Measurements from ENCODE around the gene GRAMD1C.
A peak's percentile ranks its signal among the peaks of the same experiment; 100 is the strongest.

The GRAMD1C gene

DNA sequence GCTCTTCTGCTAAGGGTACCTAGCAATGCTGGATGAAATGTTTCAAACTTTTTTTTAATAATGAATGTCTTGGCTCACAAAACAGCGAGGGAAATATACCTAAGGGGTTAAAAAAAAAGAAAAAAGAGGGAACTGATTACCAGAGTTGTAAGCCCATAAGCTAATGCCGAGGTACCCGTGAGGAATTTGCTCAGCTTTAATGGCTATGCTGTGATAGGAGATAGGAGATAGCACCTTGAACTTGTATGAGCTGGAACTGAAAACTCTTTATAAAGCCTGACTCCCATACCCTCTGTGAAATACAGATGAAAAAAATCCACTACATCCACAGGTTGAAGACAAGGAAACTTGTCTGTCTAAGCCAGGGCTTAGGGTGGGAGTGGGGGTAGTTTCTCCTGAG, 13.9 kb downstream of the GRAMD1C start:
- DNase-seq (ENCODE audit: low spot score) = no peak

DNA sequence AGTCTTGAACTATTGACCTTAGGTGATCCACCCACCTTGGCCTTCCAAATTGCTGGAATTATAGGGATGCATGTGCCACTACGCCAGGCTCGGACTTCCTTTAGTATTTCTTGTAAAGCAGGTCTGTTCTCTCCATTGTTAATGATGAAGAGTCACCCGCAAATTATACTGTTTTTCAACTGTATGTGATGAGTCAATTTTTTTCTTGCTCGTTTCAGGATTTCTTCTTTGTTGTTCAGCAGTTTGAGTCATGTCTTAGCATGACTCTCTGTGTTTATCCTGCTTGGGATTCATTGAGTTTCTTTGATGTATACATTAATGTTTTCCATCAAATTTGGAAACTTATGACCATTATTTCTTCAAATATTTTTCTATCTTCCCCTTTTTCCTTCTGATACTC, 28.9 kb downstream of the GRAMD1C start:
- DNase-seq (ENCODE audit: low spot score) = no peak

DNA sequence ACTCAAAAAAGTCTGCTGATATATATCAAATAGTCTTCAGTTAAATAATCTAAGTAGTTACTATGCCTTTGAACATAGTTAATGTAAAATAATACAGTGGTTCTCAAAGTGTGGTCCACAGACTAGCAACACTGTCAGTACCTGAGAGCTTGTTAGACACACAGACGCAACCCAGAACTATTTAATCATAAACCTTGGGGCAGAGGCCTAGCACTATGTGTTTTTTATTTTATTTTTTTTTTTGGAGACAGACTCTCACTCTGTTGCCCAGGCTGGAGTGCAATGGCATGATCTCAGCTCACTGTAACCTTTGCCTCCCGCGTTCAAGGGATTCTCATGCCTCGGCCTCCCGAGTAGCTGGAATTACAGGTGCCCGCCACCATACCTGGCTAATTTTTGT, 34.7 kb downstream of the GRAMD1C start:
- DNase-seq (ENCODE audit: low spot score) = no peak

DNA sequence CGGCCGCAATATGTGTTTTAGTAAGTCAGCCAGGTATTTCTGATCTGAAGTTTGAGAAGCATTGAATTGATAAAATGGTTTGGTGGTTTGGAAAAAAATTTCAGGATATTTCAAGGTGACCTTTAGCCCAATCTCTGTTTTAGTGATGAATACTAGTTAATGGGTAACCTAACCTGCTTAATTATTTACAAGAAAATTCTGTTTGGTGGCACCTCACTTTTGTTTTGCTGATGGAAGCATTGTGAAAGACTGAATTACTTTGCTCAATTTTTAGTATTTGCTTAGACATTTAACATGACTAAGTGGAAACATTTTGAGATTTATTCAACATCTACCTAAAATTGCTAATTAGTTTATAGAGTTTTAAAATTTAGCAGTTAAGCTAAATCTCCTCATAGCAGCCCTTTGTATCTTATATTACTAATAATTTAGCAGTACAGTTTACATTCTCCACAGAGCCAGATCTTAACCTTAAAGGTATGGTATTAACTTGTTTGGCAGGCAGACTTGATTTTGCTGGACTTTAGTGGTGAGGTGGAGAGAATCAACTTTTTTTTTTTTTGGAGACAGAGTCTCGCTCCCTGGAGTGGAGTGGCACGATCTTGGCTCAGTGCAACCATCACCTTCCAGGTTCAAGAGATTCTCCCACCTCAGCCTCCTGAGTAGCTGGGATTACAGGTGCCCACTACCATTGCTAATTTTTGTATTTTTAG, 35.4 kb downstream of the GRAMD1C start:
- DNase-seq (ENCODE audit: low spot score) = no peak

DNA sequence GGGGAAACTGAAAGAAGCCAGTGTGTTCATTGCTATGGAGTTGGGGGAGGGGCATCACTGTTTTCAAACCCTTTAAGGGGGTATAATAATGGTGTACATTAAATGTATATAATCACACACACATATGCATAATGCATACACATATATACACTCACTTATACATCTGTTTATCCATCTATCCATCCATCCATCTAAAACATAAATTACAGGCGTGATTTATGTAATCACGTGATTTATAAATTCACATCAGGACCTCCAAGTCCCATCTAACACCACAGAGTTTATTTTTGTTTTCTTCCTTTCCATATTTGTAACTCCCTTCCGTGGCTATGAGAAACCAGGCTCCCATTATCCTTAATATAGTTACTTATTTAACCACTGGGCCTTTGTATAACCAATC, 39.8 kb downstream of the GRAMD1C start:
- DNase-seq (ENCODE audit: low spot score) = no peak

DNA sequence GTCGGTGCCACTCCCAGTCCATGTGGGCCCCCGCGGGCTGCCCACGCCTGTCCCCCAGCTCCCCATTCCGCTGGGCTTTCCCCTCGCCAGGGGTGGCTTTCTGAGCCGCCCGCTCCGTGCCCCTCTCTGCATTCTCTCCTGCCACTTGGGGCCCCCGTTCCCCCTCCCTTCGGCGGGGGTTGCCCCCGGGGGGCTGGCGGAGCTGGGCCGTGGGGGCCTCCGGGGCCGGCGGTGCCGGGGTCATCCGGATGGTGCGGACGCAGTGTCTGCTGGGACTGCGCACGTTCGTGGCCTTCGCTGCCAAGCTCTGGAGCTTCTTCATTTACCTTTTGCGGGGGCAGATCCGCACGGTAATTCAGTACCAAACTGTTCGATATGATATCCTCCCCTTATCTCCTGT, 46.5 kb downstream of the GRAMD1C start:
- no peak for DNase-seq (ENCODE audit: low spot score)

DNA sequence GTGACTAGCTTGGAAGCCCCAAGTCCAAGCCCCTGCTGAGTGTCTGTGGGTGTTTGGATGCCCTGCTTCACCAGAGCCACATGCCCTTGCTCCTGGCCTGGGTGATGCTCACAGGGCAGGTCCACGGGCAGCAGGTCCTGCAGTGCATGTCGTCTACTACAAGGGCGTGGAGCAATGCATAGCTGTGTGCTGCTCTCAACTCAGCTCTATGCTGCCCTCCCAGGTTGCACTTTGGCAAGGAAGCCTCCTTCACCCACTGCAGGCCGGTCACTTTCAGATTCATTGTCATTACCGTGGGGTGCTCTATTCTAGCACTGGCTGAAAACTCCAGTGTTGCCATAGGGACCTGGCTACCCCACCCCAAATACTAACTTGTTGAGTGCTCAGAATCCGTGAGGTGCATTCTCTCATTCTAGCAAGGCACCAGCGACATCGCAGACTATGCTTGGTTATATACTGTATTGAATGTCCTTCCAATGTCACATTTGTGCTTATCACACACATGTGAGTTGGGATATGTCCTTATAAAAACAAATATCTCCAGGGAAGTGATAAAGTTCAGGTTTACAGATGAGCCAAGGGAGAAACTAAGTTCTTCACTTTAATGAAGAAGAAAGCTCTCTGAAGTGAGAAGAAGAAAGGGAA, 51.8 kb downstream of the GRAMD1C start:
- no peak for DNase-seq (ENCODE audit: low spot score)

DNA sequence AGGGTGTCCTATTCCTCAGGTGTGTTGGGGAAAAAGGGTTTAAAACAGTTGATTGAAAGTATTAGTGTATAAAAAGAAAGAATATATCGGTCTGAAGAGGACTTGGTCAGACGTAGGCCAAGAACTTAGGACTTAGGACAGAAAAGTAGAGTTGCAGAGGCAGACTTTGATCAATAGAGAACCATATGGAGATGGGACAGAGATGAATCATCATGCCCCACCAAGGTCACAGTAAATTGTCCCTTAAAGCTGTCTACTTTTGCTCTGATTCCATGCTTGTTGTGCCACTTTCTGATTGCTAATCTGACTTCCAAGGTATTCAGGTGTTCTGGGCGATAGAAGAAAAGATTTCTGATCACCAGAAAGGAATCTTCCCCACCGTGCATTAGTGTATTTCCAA, 56.3 kb downstream of the GRAMD1C start:
- DNase-seq (ENCODE audit: low spot score) = no peak

DNA sequence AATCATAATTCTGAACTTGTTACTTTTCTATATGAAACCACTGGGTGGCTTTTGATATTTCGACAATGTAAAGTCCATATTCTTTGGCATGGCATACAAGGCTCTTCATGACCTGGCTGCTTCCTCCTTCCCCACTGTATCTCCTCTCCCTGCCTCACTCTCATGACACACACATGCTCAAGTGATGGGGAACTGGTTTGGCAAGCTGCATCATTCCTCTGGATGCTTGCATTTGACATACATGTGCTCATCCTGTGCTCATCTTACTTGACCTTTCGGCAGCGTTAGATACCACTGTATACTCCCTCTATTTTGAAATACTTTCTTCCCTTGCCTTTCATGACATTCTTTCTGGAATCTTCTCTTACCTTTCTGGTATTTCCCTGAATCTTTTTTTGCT, 57.4 kb downstream of the GRAMD1C start:
- DNase-seq (ENCODE audit: low spot score) = no peak

DNA sequence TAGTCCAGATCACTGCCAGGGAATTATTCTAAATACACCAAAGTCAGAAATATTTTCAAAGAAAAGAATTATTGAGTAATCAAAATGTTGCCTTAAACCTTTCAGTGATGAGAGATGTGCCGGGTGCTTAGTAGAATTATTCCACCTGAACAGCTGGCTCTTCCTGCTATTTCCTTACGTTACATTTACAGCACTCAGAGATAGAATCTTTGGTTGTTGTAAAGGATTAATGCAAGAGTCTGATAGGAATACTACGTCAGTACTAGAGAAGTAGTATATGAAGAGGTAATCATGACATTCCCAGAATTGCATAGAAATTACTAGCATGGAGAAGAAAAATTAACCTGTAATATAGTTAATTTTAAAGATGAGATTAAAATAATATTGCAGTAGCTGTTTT, 58.3 kb downstream of the GRAMD1C start:
- no peak for DNase-seq (ENCODE audit: low spot score)

DNA sequence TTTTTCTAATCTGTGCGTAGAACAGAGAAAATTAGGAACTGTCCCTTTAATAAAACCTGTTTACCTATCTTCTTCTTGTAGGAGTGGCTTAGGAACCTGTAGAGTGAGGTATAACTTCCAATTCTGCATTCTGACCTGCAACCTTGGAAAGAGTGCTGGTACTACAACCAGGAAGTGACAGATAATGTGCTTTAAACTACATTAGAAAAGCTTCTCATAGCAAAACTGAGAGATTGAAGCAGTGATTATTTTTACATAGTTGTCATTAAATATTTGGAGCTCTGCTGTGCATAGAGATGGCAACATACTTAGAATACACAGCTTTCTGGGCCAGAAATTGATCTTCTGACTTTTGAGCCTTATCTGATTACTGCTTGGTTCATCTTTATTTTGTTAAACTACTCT, 58.8 kb downstream of the GRAMD1C start:
- DNase-seq (ENCODE audit: low spot score) = no peak

DNA sequence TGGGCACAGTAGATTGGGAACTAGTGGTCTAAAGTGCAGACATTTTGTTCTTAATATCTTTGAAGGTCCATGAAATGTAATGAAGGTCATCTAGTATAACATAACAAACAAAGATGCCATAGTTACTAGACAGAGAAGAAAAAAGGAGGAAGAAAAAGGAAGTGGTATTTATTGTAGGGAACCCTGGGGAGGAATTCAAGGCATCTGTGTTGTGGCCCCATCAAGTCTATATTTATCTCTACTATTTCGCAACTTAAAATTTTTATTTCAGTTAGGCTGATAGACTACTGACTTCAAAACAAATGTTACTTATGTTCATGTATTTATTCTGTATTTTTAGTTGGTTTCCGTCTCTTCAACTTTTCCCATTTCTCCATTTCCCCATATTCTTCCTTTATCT, 60.3 kb downstream of the GRAMD1C start:
- DNase-seq (ENCODE audit: low spot score) = no peak

DNA sequence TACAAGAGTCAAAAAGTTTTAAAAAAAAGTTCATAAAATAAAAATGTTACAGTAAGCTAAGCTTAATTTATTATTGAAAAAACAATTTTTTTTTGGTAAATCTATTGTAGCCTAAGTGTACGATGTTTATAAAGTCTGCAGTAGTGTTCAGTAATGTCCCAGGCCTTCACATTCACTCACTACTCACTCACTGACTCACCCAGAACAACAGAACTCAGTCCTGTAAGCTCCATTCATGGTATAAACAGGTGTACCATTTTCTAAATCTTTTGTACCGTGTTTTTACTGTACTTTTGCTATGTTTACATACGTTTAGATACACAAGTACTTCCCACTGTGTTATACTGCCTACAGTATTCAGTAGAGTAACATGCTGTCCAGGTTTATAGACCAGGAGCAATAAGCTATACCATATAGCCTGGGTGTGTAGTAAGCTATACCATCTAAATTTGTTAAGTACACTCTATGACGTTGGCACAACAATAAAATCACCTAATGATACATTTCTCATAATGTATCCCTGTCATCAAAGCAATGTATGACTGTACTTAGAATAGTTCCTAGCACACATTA, 68.1 kb downstream of the GRAMD1C start:
- no peak for DNase-seq (ENCODE audit: low spot score)

DNA sequence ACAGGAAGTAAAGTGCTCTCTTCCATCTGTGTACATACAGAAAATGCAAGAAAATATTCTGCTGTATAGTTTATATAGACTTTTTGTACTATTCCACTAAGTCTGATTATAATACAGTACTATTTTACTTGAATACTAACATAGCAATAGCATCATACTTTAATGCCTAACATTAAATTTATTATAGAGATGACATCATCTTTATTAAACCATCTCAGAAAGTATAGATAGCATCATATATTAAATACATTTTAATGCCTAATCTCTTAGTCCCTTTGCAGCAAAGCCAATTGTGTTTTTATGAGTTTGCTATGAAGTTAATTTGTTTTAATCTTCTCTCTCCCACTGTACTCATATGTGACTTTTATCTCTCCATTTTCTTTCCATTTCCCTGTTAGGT, 69.5 kb downstream of the GRAMD1C start:
- no peak for DNase-seq (ENCODE audit: low spot score)

DNA sequence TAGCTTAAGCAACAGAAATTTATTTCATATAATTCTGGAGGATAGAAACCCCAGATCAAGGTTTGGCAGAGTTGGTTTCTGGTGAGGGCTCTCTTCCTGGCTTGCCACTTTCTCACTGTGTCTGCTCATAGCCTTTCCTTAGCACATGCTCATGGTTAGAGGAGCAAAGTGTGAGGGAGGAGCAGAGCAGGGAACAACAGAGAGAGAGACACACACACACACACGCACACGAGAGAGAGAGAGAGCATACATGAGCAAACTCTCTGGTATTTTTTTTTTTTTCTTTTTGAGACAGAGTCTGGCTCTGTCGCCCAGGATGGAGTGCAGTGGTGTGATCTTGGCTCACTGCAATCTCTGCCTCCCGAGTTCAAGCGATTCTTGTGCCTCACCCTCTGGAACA, 72.4 kb downstream of the GRAMD1C start:
- no peak for DNase-seq (ENCODE audit: low spot score)

DNA sequence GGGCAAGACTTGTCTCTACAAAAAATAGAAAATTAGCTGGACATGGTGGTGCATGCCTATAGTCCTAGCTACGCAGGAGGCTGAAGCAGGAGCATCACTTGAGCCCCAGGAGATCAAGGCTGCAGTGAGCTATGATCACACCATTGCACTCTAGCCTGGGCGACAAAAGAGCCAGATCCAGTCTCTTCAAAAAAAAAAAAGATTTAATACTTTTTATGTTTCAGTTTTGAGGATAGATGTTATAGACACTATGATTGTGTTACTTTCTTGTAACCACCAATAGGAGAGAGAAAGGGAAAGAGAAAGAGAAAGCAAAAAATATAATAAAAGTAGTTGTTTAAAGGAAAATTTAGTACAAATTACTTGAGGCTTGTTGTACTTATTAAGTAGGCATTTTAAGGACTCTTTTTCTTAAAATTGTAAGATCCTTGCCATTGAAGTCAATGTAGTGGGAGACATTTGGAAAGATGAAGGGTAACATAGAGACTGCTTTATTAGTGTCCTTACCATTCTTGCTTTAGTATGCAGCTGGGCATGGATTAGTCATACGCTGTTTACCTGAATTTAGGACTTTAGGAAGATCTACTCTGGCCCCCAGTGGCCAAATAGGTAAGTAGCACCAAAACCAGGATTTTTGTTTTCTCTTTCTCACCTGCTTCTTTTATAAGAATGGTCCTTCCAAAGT, 74.1 kb downstream of the GRAMD1C start:
- peak; percentile 6 for DNase-seq (ENCODE audit: low spot score)

DNA sequence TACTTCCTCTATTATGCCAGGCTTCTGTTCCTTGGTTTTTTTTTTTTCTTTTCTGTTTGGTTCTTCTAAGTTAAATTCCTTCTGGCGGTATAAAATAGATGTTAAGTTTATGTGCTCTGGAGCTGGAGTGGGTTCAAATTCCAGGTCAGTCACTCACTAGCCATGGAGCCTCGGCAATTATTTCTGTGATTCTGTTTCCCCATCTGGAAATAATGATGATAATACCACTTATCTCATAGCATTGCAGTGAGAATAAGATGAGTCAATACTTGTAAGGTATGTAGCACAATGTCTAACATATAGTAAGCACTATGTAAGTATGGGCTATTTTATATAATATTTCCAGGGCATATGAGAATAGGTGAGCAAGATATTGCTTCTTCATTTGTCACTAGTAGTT, 76.1 kb downstream of the GRAMD1C start:
- DNase-seq (ENCODE audit: low spot score) = no peak

DNA sequence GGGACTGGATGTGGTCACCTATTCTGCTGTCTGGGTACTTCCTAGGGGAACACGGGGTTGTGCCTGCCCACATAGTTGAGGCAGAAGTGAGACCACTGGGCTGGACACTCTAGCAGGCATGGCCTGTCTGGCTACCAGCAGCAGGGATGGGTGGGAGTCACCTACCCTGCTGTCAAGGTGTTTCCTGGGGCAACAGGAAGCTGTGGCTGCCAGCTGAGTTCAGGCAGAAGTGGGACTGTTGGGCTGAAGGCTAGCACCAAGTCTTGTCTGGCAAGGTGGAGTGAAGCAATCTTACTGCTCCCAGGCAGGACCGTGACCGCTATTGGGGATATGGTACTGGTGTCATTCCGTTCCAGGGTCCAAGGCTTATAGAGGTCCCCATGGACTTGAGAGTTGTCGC, 89.0 kb downstream of the GRAMD1C start:
- DNase-seq (ENCODE audit: low spot score) = no peak

DNA sequence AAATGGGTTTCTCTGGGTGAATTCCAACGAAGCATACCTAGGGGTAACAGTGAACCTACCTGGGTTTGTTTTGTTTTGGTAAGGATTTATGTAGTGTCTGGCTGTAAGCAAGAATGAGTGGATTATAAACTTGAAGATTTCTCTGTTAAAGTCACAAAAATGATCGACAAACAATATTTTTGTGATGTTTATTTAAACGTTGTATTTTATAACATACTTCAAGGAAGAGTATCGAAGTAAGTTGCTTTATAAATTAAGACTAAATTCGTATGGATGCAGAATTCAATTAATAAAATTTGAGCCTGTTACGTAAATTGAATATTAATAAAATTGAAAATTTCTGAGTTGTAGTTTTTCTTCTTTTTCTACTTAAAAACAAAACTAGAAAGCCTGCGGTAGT, 108.2 kb downstream of the GRAMD1C start:
- DNase-seq (ENCODE audit: low spot score) = no peak

DNA sequence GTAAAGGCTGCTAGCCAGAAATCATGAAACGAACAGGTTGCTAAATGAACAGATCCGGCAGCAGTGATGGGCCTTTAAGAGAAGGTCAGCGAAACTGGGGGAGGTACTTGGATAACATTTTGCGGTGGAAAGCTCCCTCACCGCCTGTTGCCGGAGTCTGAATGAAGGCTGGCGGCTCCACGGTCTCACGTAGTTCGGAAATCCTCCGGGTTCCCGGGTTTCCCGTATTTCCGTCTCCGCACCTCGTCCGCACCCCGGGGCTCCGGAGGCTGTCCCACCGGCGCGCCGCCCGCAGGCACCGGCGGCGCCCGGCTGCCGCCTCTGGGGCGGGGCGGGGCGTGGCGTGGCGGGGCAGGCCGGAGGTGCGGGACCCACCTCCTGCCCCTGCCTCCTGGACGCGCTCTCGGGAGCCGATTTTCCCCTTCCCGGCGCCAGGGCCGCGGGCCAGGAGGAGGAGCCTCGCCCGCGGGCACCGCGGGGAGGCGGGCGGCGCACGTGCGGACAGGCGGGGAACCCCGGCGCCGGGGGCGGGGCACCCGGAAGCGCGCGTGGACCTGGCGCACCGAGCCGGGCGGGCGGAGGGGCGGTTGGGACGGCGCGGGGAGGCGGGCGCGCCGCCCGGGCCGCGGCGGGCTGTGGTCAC, 108.9 kb downstream of the GRAMD1C start, which contains the start of gene ZDHHC23:
Gene ZDHHC23 (plus strand): TSS at position 642 of the 643 bp plus-strand sequence. CDS start 790 bp downstream, outside the sequence.
- peak; percentile 38 for DNase-seq (ENCODE audit: low spot score)

DNA sequence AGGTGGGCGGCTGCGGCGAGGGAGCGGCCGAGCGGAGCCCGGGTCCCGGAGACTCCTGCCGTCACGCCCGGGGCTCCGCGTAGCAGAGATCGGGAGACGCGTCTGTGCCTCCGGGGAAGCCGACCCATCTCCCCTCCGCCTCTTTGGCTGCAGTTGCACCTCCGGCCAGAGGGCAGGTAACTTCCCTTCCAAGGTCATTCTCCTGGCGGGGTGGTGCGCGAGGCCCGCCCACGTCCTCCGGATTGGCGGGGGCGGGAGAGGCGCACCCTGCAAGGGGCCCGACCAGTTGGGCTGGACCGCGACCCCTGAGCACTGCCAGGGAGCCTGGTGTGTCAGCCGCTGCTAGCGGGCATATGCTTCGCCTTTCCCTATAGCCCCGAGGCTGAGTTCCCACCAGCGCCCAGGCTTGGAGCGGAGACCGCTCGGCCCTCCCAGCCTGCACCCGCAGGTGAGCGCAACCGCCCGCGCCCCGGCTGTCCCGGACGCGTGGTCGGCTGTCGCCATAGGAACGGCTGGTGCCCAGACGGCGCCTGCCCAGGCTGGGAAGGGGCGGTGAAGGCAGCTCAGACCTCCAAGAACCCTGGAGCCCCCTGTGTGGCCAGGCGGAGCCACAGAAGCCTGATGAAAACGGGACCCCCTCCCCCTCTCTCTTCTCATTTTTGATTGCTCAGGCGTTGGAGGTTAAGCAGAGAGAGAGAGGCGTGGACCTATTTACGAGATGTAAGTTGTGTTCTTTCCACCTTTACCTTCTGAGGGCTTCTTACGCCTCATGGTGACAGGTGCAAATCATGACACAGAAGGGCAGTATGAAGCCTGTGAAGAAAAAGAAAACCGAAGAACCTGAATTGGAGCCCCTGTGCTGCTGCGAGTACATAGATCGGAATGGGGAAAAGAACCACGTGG, 109.7 kb downstream of the GRAMD1C start:
- peak; percentile 29 for DNase-seq (ENCODE audit: low spot score)

Data from putamen (tissue), 1 donor.